GM12873 (cell line): ENCODE data around the gene USP7.

ENCODE experiments used
- CTCF ChIP-seq: IDR thresholded peaks from 2 replicates; pipeline ENCODE4 v1.5.1; 2012; ENCODE audit warnings: low read depth, mild to moderate bottlenecking, moderate library complexity, low read length, control low read depth; ENCODE audit not compliant: insufficient read depth; ENCODE audit errors: missing control alignments

Gene USP7

GRCh38 chr16:8953064-8953463 is 10.6 kb downstream of the USP7 start:
- TF ChIP-seq CTCF, result no peak

GRCh38 chr16:8952281-8952751 is 11.4 kb downstream of the USP7 start:
- TF ChIP-seq CTCF, result no peak

GRCh38 chr16:8951447-8952280 is 12.0 kb downstream of the USP7 start:
- no peak for TF ChIP-seq CTCF

- TF ChIP-seq CTCF, result no peak
Observed at GRCh38 chr16:8950580-8951077, 13.1 kb downstream of the USP7 start.

GRCh38 chr16:8949536-8950418 is 13.9 kb downstream of the USP7 start:
- no peak for TF ChIP-seq CTCF

GRCh38 chr16:8948831-8949230 is 14.9 kb downstream of the USP7 start:
- TF ChIP-seq CTCF, result no peak

- TF ChIP-seq CTCF, result no peak
Observed at GRCh38 chr16:8948069-8948593, 15.6 kb downstream of the USP7 start.
